ENCODE data around the gene ITPK1. TPM values are rescaled to one million over a fixed set of nuclear protein-coding genes. Genes with fewer than 3 reads are reported as not detected.

ITPK1 gene
- total RNA-seq, 1 donor from 2014 or later, result 43.0 TPM

GRCh38 chr14:92969430-92969829 is 146.3 kb downstream of the ITPK1 start:
- no peak for DNase-seq
- Mint-ChIP-seq H3K4me3 (no peak overlapping the region), H3K27ac (no peak overlapping the region), H3K9me3 (peaks cover 3% of the 10 kb centered on the region), H3K4me1 (peaks cover 9% of the 10 kb centered on the region), H3K27me3 (no peaks in the 10 kb centered on the region), H3K36me3 (ENCODE audit: low read depth) (peaks cover 9% of the 10 kb centered on the region)
- TF ChIP-seq CTCF (IDR thresholded peaks at IDR 0.05), result no peak
- no peak for ATAC-seq (ENCODE audit: low read depth)
- intact Hi-C loops (cut with micrococcal nuclease), result no loop called here
- ChIA-PET POLR2A (no interaction called here), CTCF (interaction anchor here (0.8 kb wide), 1 partner anchor 17 kb away, joined by 3 read pairs; no protein-coding TSS in a partner anchor)

GRCh38 chr14:92968291-92969020 is 147.3 kb downstream of the ITPK1 start:
- ATAC-seq (ENCODE audit: low read depth) (no peak), DNase-seq (no peak)
- CTCF ChIA-PET, result no interaction called here
- TF ChIP-seq CTCF (IDR thresholded peaks at IDR 0.05), result no peak
- no peaks in the 10 kb centered on the region for H3K27me3 Mint-ChIP-seq
- no peak overlapping the region for H3K27ac Mint-ChIP-seq
- H3K4me3 Mint-ChIP-seq, result no peak overlapping the region
- POLR2A ChIA-PET, result no interaction called here
- peaks cover 3% of the 10 kb centered on the region for H3K9me3 Mint-ChIP-seq
- H3K36me3 Mint-ChIP-seq (ENCODE audit: low read depth), result peaks cover 9% of the 10 kb centered on the region
- H3K4me1 Mint-ChIP-seq, result peaks cover 9% of the 10 kb centered on the region
- intact Hi-C loops (cut with micrococcal nuclease), result no loop called here

- intact Hi-C loops (cut with micrococcal nuclease), result no loop called here
- Mint-ChIP-seq H3K36me3 (ENCODE audit: low read depth) (peaks cover 11% of the 10 kb centered on the region), H3K4me1 (peaks cover 9% of the 10 kb centered on the region), H3K27me3 (no peaks in the 10 kb centered on the region), H3K27ac (no peak overlapping the region), H3K4me3 (no peak overlapping the region), H3K9me3 (peaks cover 3% of the 10 kb centered on the region)
- DNase-seq (no peak), ATAC-seq (ENCODE audit: low read depth) (no peak)
- ChIA-PET CTCF (no interaction called here), POLR2A (no interaction called here)
- TF ChIP-seq CTCF (IDR thresholded peaks at IDR 0.05), result no peak
Observed at GRCh38 chr14:92967346-92967926, 148.3 kb downstream of the ITPK1 start.

- intact Hi-C loops (cut with micrococcal nuclease), result no loop called here
Observed at GRCh38 chr14:92965281-92965680, 150.4 kb downstream of the ITPK1 start.

More at GRCh38 chr14:92965281-92965680, 150.4 kb downstream of the ITPK1 start:
- ChIA-PET CTCF (no interaction called here), POLR2A (no interaction called here)
- no peaks in the 10 kb centered on the region for H3K27me3 Mint-ChIP-seq
- DNase-seq, result no peak
- peaks cover 26% of the 10 kb centered on the region for H3K36me3 Mint-ChIP-seq (ENCODE audit: low read depth)
- no peak for TF ChIP-seq CTCF (IDR thresholded peaks at IDR 0.05)
- H3K9me3 Mint-ChIP-seq, result peaks cover 3% of the 10 kb centered on the region
- H3K27ac Mint-ChIP-seq, result no peak overlapping the region
- no peak overlapping the region for H3K4me3 Mint-ChIP-seq
- H3K4me1 Mint-ChIP-seq, result peaks cover 9% of the 10 kb centered on the region
- no peak for ATAC-seq (ENCODE audit: low read depth)

Data from activated B cell treated with CpG ODN at 0.5 μM for 24 hours (primary cell).